H1 (cell line): ENCODE measurements around the gene CDC42BPB. TPM values are rescaled to one million over a fixed set of nuclear protein-coding genes. Genes with fewer than 3 reads are reported as not detected.

ENCODE experiments used
- CTCF ChIA-PET: fragments of 300-600 bp; sonication (Branson Sonifier 250); formaldehyde crosslinking; loops from one replicate; lab custom pipeline; 2021; ENCODE audit not compliant: partially characterized antibody; lab: Charles Lee
- POLR2A ChIA-PET: fragments of 300-600 bp; sonication (Branson Sonifier 250); formaldehyde crosslinking; loops from one replicate; lab custom pipeline; 2021; ENCODE audit warnings: inconsistent platforms; ENCODE audit not compliant: partially characterized antibody; lab: Charles Lee
- DNase-seq, 2 experiments: peaks; one replicate each; pipeline versions ENCODE4 v3.0.0 to v3.0.0-alpha.2; 2010 to 2022; ENCODE audit warnings: low spot score in 2 of 2, low read depth in 1 of 2, mixed read lengths in 1 of 2
- FAIRE-seq: peaks from 2 replicates; lab custom pipeline; 2011; peaks lifted over from hg19 to GRCh38; lab: Jason Lieb, UNC
- H2AFZ ChIP-seq: 2 replicates; pipeline ENCODE4 v1.8.1; 2012; ENCODE audit warnings: low read length, inconsistent platforms
- H2AK5ac ChIP-seq: 2 replicates; pipeline ENCODE4 v1.6.1; 2013; ENCODE audit warnings: low read depth, low read length
- H2BK120ac ChIP-seq: replicated peaks from 2 replicates; pipeline ENCODE3; 2013; ENCODE audit warnings: low read depth, low read length, inconsistent platforms
- H2BK12ac ChIP-seq: 2 replicates; pipeline ENCODE4 v1.6.1; 2013; ENCODE audit warnings: low read depth, low read length
- H2BK15ac ChIP-seq: 2 replicates; pipeline ENCODE4 v1.6.1; 2013; ENCODE audit warnings: low read length
- H2BK20ac ChIP-seq: 2 replicates; pipeline ENCODE4 v1.6.1; 2013; ENCODE audit warnings: low read length
- H2BK5ac ChIP-seq: 2 replicates; pipeline ENCODE4 v1.6.1; 2013; ENCODE audit warnings: low read depth, low read length
- H3K14ac ChIP-seq: 2 replicates; pipeline ENCODE4 v1.6.1; 2013; ENCODE audit warnings: inconsistent platforms; ENCODE audit not compliant: insufficient read length
- H3K18ac ChIP-seq: 2 replicates; pipeline ENCODE4 v1.6.1; 2013; ENCODE audit warnings: low read length; ENCODE audit errors: extremely low read depth
- H3K23ac ChIP-seq: 2 replicates; pipeline ENCODE4 v1.6.1; 2013; ENCODE audit warnings: inconsistent platforms; ENCODE audit not compliant: insufficient read length
- H3K23me2 ChIP-seq: 2 replicates; pipeline ENCODE4 v1.6.1; 2013; ENCODE audit warnings: low read depth, low read length
- H3K27ac ChIP-seq: 2 replicates; pipeline ENCODE4 v1.6.1; 2011; ENCODE audit warnings: low read depth, low read length, inconsistent platforms
- H3K27me3 ChIP-seq, 4 experiments: replicated peaks in 1 of 4; 1 replicate in 1 of 4; 2 replicates in 3 of 4; pipeline versions ENCODE4 v1.6.1 to v1.8.1; 2011 to 2013; ENCODE audit warnings: low read length in 3 of 4, mild to moderate bottlenecking in 3 of 4, inconsistent platforms in 2 of 4, mixed read lengths in 2 of 4, moderate library complexity in 1 of 4; ENCODE audit not compliant: control insufficient read depth in 3 of 4, insufficient read depth in 3 of 4; ENCODE audit errors: extremely low read depth in 1 of 4
- H3K36me3 ChIP-seq, 4 experiments: 2 replicates each; pipeline versions ENCODE4 v1.6.1 to v1.8.1; 2011 to 2013; ENCODE audit warnings: mild to moderate bottlenecking in 4 of 4, low read length in 3 of 4, moderate library complexity in 2 of 4, control low read depth in 1 of 4, inconsistent platforms in 1 of 4; ENCODE audit not compliant: insufficient read depth in 4 of 4, control insufficient read depth in 2 of 4
- H3K4ac ChIP-seq: replicated peaks from 2 replicates; pipeline ENCODE3; 2013; ENCODE audit warnings: low read length, low read depth, mixed read lengths, inconsistent platforms; ENCODE audit not compliant: insufficient read length
- H3K4me1 ChIP-seq, 4 experiments: replicated peaks in 1 of 4; 1 replicate in 1 of 4; 2 replicates in 3 of 4; pipeline versions ENCODE4 v1.6.1 to v1.8.1; 2011 to 2013; ENCODE audit warnings: low read length in 3 of 4, inconsistent platforms in 2 of 4, mixed read lengths in 1 of 4; ENCODE audit not compliant: insufficient read depth in 4 of 4, control insufficient read depth in 3 of 4
- H3K4me2 ChIP-seq, 2 experiments: 2 replicates each; pipeline versions ENCODE4 v1.6.1 to v1.8.1; 2011 to 2013; ENCODE audit warnings: low read depth in 2 of 2, low read length in 2 of 2, control low read depth in 1 of 2, inconsistent platforms in 1 of 2, mild to moderate bottlenecking in 1 of 2; ENCODE audit not compliant: insufficient read depth in 1 of 2
- H3K4me3 ChIP-seq, 4 experiments: fragments of 200-600, 300-600 bp in 1 of 4; sonication (generic), shearing (Covaris generic), sonication (Bioruptor Twin) in 1 of 4; 2 replicates each; pipeline versions ENCODE4 v1.5.1 to v1.8.1; 2011 to 2016; ENCODE audit warnings: low read length in 4 of 4, low read depth in 3 of 4, control low read depth in 2 of 4, inconsistent platforms in 2 of 4, mild to moderate bottlenecking in 2 of 4, mixed read lengths in 1 of 4, moderate library complexity in 1 of 4; ENCODE audit not compliant: insufficient read depth in 2 of 4; ENCODE audit errors: extremely low read depth in 1 of 4
- H3K56ac ChIP-seq: replicated peaks from 2 replicates; pipeline ENCODE3; 2013; ENCODE audit warnings: low read depth, mild to moderate bottlenecking, mixed read lengths, low read length, inconsistent platforms; ENCODE audit not compliant: insufficient read length
- H3K79me1 ChIP-seq: 2 replicates; pipeline ENCODE4 v1.6.1; 2013; ENCODE audit warnings: low read depth, low read length, control low read depth
- H3K79me2 ChIP-seq, 2 experiments: 2 replicates each; pipeline versions ENCODE4 v1.6.1 to v1.8.1; 2012 to 2013; ENCODE audit warnings: low read length in 2 of 2, mild to moderate bottlenecking in 2 of 2, inconsistent platforms in 1 of 2; ENCODE audit not compliant: insufficient read depth in 2 of 2, control insufficient read depth in 1 of 2
- H3K9ac ChIP-seq, 4 experiments: replicated peaks in 1 of 4; 1 replicate in 1 of 4; 2 replicates in 3 of 4; pipeline versions ENCODE4 v1.6.1 to v1.8.1; 2011 to 2013; ENCODE audit warnings: low read depth in 3 of 4, low read length in 3 of 4, control low read depth in 2 of 4, mild to moderate bottlenecking in 2 of 4, moderate library complexity in 2 of 4, inconsistent platforms in 1 of 4; ENCODE audit errors: extremely low read depth in 1 of 4
- H3K9me3 ChIP-seq, 2 experiments: 2 replicates each; pipeline versions ENCODE4 v1.6.1 to v1.8.1; 2012 to 2013; ENCODE audit warnings: mild to moderate bottlenecking in 2 of 2, moderate library complexity in 2 of 2, control low read depth in 1 of 2, inconsistent platforms in 1 of 2, low read depth in 1 of 2, low read length in 1 of 2, mixed read lengths in 1 of 2; ENCODE audit not compliant: insufficient read depth in 2 of 2
- H4K20me1 ChIP-seq, 2 experiments: replicated peaks in 1 of 2; 2 replicates each; pipeline versions ENCODE3 to v1.8.1; 2011 to 2013; ENCODE audit warnings: inconsistent platforms in 2 of 2, low read length in 2 of 2, mild to moderate bottlenecking in 1 of 2; ENCODE audit not compliant: insufficient read depth in 2 of 2, control insufficient read depth in 1 of 2
- H4K5ac ChIP-seq: 2 replicates; pipeline ENCODE4 v1.6.1; 2013; ENCODE audit warnings: low read length, low read depth, mixed read lengths, inconsistent platforms; ENCODE audit not compliant: insufficient read length
- H4K8ac ChIP-seq: 2 replicates; pipeline ENCODE4 v1.8.0; 2013; ENCODE audit warnings: mild to moderate bottlenecking, moderate library complexity, low read length, inconsistent platforms; ENCODE audit not compliant: insufficient read depth; ENCODE audit errors: extremely low read depth
- H4K91ac ChIP-seq: replicated peaks from 2 replicates; pipeline ENCODE3; 2013; ENCODE audit warnings: low read length, mixed read lengths, inconsistent platforms; ENCODE audit not compliant: insufficient read length
- ASH2L ChIP-seq: fragments of 200-600, 300-600 bp; sonication (generic); IDR thresholded peaks from one replicate; pipeline ENCODE4 v1.7.1; 2017; ENCODE audit warnings: low read length
- BRCA1 ChIP-seq: IDR thresholded peaks from 2 replicates; pipeline ENCODE4 v1.6.1; 2012; ENCODE audit warnings: low read depth, low read length, improper control_type of control experiment
- CBX5 ChIP-seq: fragments of 300-800, 300-1000 bp; sonication (generic); IDR thresholded peaks from 2 replicates; pipeline ENCODE4 v1.7.1; 2016; ENCODE audit warnings: antibody characterized with exemption, low read length, low read depth
- FOSL1 ChIP-seq: IDR thresholded peaks from 2 replicates; pipeline ENCODE4 v1.6.1; 2011; ENCODE audit warnings: mild to moderate bottlenecking, low read depth, low read length, moderate library complexity; ENCODE audit not compliant: insufficient read depth
- GABPA ChIP-seq: IDR thresholded peaks from 2 replicates; pipeline ENCODE4 v1.6.1; 2011; ENCODE audit warnings: mild to moderate bottlenecking, low read length, moderate library complexity, borderline replicate concordance; ENCODE audit not compliant: insufficient read depth
- JUN ChIP-seq: IDR thresholded peaks from 2 replicates; pipeline ENCODE4 v1.6.1; 2011; ENCODE audit warnings: low read depth, mild to moderate bottlenecking, improper control_type of control experiment, low read length
- RBBP5 ChIP-seq: IDR thresholded peaks from 2 replicates; pipeline ENCODE4 v1.7.1; 2012; ENCODE audit warnings: low read depth, mild to moderate bottlenecking, inconsistent platforms, low read length, moderate library complexity, borderline replicate concordance
- RFX5 ChIP-seq: IDR thresholded peaks from 2 replicates; pipeline ENCODE4 v1.6.1; 2011; ENCODE audit warnings: low read depth, low read length, improper control_type of control experiment, borderline replicate concordance
- RNF2 ChIP-seq: fragments of 200-900, 300-1000 bp; sonication (generic); IDR thresholded peaks from 2 replicates; pipeline ENCODE4 v1.7.1; 2016; ENCODE audit warnings: borderline replicate concordance, low read depth, mild to moderate bottlenecking, antibody characterized with exemption, low read length; ENCODE audit not compliant: poor library complexity, severe bottlenecking; ENCODE audit errors: missing control alignments
- SP4 ChIP-seq: IDR thresholded peaks from 2 replicates; pipeline ENCODE4 v1.6.1; 2012; ENCODE audit warnings: low read length, inconsistent platforms
- ZNF274 ChIP-seq: IDR thresholded peaks from 2 replicates; pipeline ENCODE4 v1.7.0; 2012; ENCODE audit warnings: low read length, borderline replicate concordance; ENCODE audit errors: extremely low read depth
- whole genome bisulfite sequencing, 2 experiments: shearing (Covaris generic) in 1 of 2; methylation state at CpG; one replicate each; pipeline versions ENCODE4 v1.1.6 to v1.1.7; 2013 to 2015; ENCODE audit warnings: low lambda C conversion rate in 2 of 2, mixed read lengths in 2 of 2, inconsistent platforms in 1 of 2, low coverage in 1 of 2, missing lambda C conversion rate in 1 of 2; ENCODE audit not compliant: insufficient replicate concordance in 2 of 2, insufficient coverage in 1 of 2, insufficient read length in 1 of 2; ENCODE audit errors: extremely low coverage in 1 of 2, missing lambda C conversion rate in 1 of 2; 5-methylcytosine and 5-hydroxymethylcytosine counted together
- polyA plus RNA-seq, 7 experiments: library from polyadenylated mRNA; depleted of rRNA in 3 of 7; stranded (reverse) in 5 of 7; unstranded in 2 of 7; fragments of >200 nt in 5 of 7; fragments of 200-250 nt in 2 of 7; gene quantifications; 1 replicate in 5 of 7; 2 replicates in 1 of 7; 4 replicates in 1 of 7; pipeline versions ENCODE4 v1.2.1 to v1.2.3, GENCODE V29; 2011 to 2013; ENCODE audit warnings: missing spikeins in 2 of 7, mixed read lengths in 2 of 7
- total RNA-seq: library from RNA; stranded (reverse); fragmentation: NEBNext Ultra II Directional; extraction: Animal tissue kit (Norgen Biotek cat#: 25700); gene quantifications from 2 replicates; pipeline ENCODE4 v1.2.1, GENCODE V29; 2021
- TF ChIP-seq, protein P1 (sequence below): IDR thresholded peaks from 2 replicates; pipeline ENCODE4 v1.6.1; 2012; ENCODE audit warnings: low read length, inconsistent platforms

CDC42BPB gene
- total and polyA plus RNA-seq, 2 of the 8 experiments (the other 6 are each of a cell fraction or from before 2014, with no cell fraction given): 51.2 to 88.2 TPM

DNA sequence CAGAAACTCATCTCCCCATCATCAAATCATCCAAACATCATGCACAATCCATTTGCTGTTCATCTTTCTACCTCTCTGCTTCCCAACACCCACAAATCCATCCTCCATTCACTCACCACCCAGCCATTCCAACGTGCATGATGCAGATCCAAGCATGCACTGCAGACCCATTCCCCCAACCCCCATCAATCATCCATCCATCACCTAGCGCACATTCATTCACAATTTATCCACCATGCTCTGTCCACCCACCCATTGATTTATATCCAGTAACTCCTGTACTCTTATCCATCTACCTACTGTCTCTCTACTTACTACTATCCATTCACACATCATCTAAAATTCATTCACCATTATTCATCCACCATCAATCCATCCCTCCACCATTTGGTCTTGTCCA lies 138.9 kb downstream of the CDC42BPB start:
- Histone ChIP-seq H2BK120ac (no peak overlapping the region), H3K23ac (no peak overlapping the region), H2BK15ac (peak overlapping the region; percentile 53; the same call in 1 of the 2 replicates), H3K27ac (no peak overlapping the region), H4K8ac (no peak overlapping the region), H3K56ac (peak overlapping the region; percentile 79), H3K36me3 (no peaks in the 10 kb centered on the region), H3K9ac (no peak overlapping the region), H2AK5ac (no peak overlapping the region), H3K4me3 (no peak overlapping the region), H2BK5ac (0 out of 2 replicates have a peak overlapping the region, but pooled peaks have one; percentile 55), H3K4me1 (peaks cover 0 to 3% (median under 1%) of the 10 kb centered on the region in 4 experiments; a peak in 5 of 7 replicates), H3K79me1 (no peaks in the 10 kb centered on the region), H3K4ac (no peak overlapping the region), H3K9me3 (no peaks in the 10 kb centered on the region; a peak in 1 of 4 replicates), H3K79me2 (no peaks in the 10 kb centered on the region), H4K5ac (no peak overlapping the region), H3K27me3 (peaks cover 8 to 18% (median 16%) of the 10 kb centered on the region in 4 experiments; a peak in 6 of 7 replicates), H2BK20ac (no peak overlapping the region), H3K4me2 (no peak overlapping the region), H3K14ac (no peak overlapping the region), H2AFZ (no peak overlapping the region), H2BK12ac (peak overlapping the region; percentile 75; the same call in 1 of the 2 replicates), H4K91ac (peak overlapping the region; percentile 38), H4K20me1 (peaks cover 0 to 13% of the 10 kb centered on the region in 2 experiments), H3K18ac (no peak overlapping the region), H3K23me2 (peaks cover 35% of the 10 kb centered on the region; the same call in 1 of the 2 replicates)
- CTCF ChIA-PET: interaction anchor here (0.6 to 2.9 kb wide), 10 partner anchors 12 to 798 kb away, joined by 3 to 18 read pairs (median 4); no protein-coding TSS in a partner anchor
- 72 to 100% methylated on average over 1 to 2 of the region's 2 CpGs for WGBS, 2 experiments
- DNase-seq: no peak
- FAIRE-seq: no peak
- POLR2A ChIA-PET: no interaction called here
- TF ChIP-seq RFX5 (no peak), SP4 (no peak), BRCA1 (no peak), ASH2L (no peak), ZNF274 (no peak), FOSL1 (no peak), CBX5 (no peak), JUN (no peak), GABPA (no peak), RNF2 (no peak), RBBP5 (no peak)
- TF ChIP-seq, protein P1, sequence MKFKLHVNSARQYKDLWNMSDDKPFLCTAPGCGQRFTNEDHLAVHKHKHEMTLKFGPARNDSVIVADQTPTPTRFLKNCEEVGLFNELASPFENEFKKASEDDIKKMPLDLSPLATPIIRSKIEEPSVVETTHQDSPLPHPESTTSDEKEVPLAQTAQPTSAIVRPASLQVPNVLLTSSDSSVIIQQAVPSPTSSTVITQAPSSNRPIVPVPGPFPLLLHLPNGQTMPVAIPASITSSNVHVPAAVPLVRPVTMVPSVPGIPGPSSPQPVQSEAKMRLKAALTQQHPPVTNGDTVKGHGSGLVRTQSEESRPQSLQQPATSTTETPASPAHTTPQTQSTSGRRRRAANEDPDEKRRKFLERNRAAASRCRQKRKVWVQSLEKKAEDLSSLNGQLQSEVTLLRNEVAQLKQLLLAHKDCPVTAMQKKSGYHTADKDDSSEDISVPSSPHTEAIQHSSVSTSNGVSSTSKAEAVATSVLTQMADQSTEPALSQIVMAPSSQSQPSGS: no peak
